Fibroblast of peridontal ligament (primary cell): ENCODE measurements around the gene EIF6.

Experiments
- DNase-seq: peaks from one replicate; pipeline ENCODE4 v3.0.0-alpha.2; 2010; ENCODE audit errors: extremely low read depth

EIF6 gene

DNA sequence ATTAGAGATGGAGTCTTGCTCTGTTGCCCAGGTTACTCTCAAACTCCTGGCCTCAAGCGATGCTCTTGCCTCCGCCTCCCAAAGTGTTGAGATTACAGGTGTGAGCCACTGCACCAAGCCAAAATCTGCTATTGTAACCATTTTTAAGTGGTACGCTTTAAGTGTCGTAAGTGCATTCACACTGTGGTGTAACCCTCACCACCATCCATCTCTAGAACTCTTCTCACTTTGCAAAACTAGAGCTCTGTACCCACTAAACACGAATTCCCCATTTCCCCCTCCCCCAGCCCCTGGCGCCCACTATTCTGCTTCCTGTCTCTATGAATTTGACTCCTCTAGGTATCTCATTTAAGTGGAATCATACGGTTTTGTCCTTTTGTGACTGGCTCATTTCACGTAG is 10.5 kb upstream of the EIF6 start:
- DNase-seq, result no peak

DNA sequence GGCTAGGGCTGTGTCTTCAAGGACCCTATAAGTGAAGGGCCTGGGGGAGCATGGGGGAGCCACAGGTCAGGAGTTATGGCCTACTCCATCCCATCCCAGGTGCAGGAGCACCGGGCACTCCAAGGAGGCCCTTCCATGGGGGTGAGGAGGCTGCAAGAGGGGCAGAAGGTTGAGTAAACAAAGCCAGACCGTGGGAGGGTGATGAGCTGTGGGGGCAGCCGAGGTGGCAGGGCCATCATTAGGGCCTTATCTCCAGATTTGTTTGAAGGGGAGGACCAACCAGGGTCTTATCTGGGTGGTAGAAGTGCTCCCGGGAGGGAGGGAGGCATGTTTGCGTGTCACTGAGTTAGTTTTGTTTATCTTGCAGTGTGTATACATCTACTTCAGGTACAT is 9.7 kb upstream of the EIF6 start:
- DNase-seq, result no peak

DNA sequence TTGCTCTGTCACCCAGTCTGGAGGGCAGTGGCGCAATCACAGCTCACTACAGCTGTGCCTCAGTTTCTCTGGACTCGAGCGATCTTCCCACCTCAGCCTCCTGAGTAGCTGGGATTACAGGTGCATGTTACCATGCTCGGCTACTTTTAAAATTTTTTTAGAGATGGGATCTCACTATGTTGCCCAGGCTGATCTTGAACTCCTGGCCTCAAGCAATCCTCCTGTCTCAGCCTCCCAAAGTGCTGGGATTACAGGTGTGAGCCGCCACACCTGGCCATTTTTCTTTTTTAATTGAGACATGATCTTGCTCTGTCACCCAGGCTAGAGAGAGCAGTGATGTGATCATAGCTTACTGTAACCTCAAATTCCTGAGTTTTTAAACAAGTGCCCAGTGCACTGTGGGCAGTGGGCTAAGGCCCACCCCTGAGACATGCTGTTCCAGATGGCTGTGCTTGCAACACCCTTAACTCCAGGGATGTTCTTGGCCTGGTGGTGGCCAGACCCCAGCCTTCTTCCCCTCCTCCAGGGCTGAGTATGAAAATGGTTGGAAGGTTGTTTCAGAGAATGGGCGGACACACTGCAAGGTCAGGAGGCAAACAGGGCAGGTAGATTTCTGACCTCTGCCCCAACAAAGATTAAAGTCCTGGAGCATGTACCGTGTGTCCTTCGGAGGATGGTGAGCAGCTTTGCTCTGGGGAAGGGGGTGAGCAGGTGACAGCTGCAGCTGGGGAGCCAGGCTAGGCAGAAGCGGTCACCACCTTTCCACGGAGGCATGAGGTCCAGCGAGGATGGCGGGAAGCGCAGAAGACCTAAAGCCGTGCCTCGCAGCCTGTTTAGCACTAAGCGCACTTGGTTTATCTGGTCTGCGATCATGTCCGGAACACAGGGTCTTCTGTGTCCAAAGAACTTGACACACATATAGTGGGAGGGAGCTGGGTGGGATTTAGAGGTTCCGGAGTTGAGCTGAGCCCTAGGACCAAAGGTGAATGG is 9.0 kb upstream of the EIF6 start:
- no peak for DNase-seq

- DNase-seq, result no peak
These were observed 8.1 kb upstream of the EIF6 start for GRCh38 chr20:35292504-35293285.

- DNase-seq, result no peak
These were observed 7.3 kb upstream of the EIF6 start, which contains the start of gene FAM83C for GRCh38 chr20:35291654-35292503. Gene FAM83C, minus strand, starts transcription at chr20:35292425. Its CDS starts 121 bp downstream, at chr20:35292304.

DNA sequence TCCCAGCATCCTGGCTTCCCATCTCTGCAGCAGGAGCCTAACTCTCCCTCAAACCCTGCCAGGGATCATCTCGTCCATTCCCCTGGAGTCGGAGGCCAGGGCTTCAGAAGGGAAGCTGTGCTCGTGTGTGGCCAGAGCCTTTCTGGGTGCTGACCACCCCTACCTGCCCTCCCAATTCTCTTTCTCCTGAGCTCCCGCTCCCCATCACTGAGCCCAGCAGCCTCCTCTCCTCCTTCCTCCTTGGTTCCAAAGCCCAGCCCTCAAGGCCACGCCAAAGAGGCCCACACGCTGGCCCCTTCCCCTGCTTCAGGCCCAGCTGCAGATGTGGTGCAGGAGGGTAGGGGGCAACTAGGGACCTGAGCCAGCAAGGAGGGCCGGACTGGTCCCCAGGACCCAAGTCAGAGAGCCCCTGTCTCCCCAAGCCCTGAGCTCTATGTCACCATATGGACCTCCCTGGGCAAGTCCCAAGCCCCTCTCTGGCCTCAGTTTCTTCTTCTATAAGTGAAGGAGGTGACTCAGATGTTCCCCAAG is 6.4 kb upstream of the EIF6 start:
- no peak for DNase-seq

DNA sequence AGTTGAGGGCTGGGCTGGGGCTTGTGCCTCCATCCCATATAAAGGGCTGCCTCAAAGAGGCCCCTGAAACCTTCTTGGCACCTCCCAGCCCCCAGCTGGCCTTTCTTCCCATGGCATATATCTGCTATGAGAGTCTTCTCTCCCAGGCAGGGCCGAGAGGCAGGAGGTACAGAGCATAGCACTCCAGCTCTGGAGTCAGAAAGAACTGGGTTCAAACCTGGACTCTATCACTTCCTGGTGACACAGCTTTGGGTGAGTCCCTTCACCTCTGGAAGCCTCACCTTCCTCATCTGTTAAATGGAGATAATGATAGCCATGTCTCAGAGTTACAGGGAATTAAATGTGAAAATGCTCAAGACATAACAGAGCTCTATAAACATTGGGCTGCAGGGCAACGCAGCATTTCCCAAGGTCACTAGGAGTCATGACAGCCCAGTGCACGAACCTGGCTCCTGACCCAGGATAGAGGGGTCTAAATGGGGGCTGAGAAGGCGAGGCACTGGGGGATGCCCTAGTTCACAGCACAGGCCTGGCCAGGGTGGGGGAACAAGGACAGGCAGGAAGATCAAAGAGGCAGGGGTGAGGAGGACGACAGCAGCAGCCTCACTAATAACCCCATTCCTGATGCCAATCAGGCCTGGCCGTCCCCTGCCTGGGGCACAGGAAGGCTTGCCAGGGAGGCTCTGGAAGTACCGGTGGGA is 5.8 kb upstream of the EIF6 start:
- DNase-seq, result no peak

DNA sequence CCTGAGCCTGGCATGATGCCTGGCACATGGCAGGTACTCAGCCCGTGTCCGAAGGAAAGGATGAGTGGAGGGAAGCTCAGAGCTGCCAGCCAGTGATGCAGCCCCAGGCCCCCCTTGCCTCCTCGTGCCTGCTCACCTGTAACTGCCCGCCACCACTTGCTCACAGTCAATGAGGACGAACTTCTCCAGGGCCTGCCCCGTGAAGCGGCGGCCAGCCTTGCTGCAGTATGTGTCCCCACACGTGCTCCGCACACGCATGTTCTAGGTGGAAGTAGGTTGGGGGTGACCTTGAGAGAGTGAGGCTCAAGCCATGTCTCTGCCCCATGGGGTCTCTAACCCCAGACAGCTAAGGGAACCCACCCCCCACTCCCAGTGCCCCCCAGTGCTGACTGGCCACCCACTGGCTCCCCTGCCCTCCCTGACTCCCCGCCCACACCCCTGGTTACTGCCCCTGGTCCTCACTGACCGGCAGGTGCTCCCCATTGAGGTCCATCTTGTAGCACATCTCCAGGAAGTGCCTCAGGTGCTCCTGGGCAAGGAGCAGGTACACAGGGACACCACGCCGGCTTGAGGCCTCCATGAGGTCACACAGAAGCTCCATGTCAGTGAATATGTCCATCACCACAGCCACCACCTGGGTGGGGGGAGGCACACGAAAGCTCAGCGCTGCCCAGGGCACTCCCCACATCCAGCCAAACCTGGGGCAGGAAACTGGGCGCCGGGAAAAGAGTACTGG is 3.9 kb upstream of the EIF6 start:
- no peak for DNase-seq

GRCh38 chr20:35287509-35288324 is 3.1 kb upstream of the EIF6 start:
- no peak for DNase-seq

- no peak for DNase-seq
These were observed 2.4 kb upstream of the EIF6 start for GRCh38 chr20:35286899-35287508.

DNA sequence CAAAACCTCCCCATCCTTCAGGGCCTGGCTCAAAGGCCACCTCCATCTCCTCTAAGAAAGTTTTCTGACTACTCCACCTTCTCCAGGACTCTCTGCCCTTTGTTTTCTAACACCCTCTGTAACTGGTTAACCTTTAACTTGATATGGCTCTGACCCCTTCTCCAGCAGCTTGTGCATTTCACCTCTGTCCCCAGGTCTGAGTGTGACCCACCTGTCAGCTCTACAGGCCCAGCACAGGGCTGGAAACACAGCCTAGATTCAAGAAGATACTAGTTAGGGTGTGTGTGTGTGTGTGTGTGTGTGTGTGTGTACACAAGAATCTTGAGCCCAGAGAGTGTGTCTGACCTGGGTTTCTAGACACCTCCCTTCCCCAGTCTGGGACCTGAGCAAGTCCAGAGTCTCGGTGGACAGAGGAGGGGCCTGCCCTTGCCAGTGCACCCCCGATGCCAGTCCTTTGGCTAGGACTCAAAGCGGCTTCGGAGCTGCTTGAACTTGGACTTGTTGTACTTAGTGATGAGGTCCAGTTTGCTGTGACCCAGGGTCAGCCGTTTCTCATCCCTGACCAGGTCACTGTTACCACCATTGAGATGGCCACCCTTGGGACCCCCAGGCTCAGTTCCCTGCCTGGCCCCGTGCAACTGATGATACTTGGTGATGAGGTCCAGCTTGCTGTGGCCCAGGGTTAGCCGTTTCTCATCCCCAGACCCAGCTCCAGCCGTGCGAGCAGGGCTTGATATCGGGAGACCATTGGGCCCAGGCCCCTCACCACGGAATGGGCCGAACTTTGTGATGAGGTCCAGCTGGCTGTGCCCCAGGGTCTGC is 1.7 kb upstream of the EIF6 start:
- DNase-seq, result no peak

- no peak for DNase-seq
These were observed 1.2 kb upstream of the EIF6 start for GRCh38 chr20:35285806-35286076.

- DNase-seq, result no peak
These were observed 627 bp upstream of the EIF6 start for GRCh38 chr20:35284992-35285805.

DNA sequence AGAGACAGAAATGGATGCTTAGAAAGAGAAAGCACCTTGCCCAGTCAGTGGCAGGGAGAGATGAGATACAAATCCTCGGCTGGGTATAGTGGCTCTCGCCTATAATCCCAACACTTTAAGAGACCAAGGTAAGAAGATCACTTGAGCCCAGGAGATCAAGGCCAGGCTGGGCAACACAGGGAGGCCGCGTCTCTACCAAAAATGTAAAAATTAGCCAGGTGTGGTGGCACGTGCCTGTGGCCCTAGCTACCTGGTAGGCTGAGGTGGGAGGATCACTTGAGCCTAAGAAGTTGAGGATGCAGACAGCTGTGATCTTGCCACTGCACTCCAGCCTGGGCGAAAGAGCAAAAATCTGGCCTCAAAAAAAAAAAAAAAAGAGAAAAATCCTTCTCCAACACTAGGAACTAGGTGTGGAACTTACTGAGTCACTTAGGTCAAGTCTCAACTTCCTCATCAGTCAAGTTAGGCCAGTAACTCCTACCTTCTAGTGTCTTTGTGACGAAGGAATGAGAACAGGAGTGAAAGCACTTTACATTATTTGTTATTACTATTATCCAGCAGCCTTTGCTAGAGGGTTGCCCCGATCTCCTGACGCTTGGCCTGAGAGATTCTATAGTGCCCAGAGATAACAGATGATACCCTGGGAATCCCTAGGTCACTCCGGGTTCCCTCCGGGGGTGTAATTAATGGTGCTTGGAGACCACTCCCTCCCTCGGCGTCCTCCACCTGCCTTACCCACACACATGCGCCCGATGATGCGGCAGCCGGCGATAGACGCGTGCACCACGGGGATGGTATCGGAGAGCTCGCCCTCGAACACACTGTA is 918 bp downstream of the EIF6 start:
- DNase-seq, result no peak

- no peak for DNase-seq
These were observed 3.0 kb downstream of the EIF6 start for GRCh38 chr20:35281506-35282101.

GRCh38 chr20:35280523-35280922 is 4.0 kb downstream of the EIF6 start:
- no peak for DNase-seq
